ENCODE data around the gene MARVELD2.
"Not testable (repeated sequence)": the region's sequence is repeated elsewhere in the genome, so short reads cannot be mapped to it uniquely, and the experiment has no call there.

The MARVELD2 gene

GRCh38 chr5:69414885-69415583 lies at the start of gene MARVELD2:
Gene MARVELD2 (plus strand): TSS chr5:69415116. CDS start chr5:69419386, 4,270 bp downstream.
- peak; percentile 55 to 57 for DNase-seq

- no peak for DNase-seq
Measured at GRCh38 chr5:69367697-69368279, 47.1 kb upstream of the MARVELD2 start.

- peak; percentile 14 to 21 for DNase-seq
Measured at GRCh38 chr5:69368458-69369339, 46.2 kb upstream of the MARVELD2 start.

- peak; percentile 91 to 94 for DNase-seq
Measured at GRCh38 chr5:69369340-69370121, 45.4 kb upstream of the MARVELD2 start, which contains the start of the genes AK6, RAD17 and TAF9. Gene AK6 (minus strand): TSS chr5:69369520. CDS start chr5:69369490, 30 bp downstream. Gene RAD17 (plus strand): TSS chr5:69369818. CDS start chr5:69372209, 2,391 bp downstream. Gene TAF9 (minus strand): TSS chr5:69369520. CDS start chr5:69365737, 3,783 bp downstream.

GRCh38 chr5:69370335-69370734 lies 44.6 kb upstream of the MARVELD2 start:
- peak; percentile 17 to 29 for DNase-seq

GRCh38 chr5:69372394-69372793 lies 42.5 kb upstream of the MARVELD2 start:
- no peak for DNase-seq

GRCh38 chr5:69374911-69375446 lies 39.9 kb upstream of the MARVELD2 start:
- DNase-seq = no peak

GRCh38 chr5:69378376-69378775 lies 36.5 kb upstream of the MARVELD2 start:
- no peak for DNase-seq

- DNase-seq = no peak
Measured at GRCh38 chr5:69404659-69405330, 10.1 kb upstream of the MARVELD2 start.

GRCh38 chr5:69415584-69415958 lies 655 bp downstream of the MARVELD2 start:
- DNase-seq = no peak

GRCh38 chr5:69416180-69416579 lies 1.3 kb downstream of the MARVELD2 start:
- no peak for DNase-seq

GRCh38 chr5:69416699-69417098 lies 1.8 kb downstream of the MARVELD2 start:
- DNase-seq = no peak

- no peak for DNase-seq
Measured at GRCh38 chr5:69418554-69418953, 3.6 kb downstream of the MARVELD2 start.

- DNase-seq = no peak
Measured at GRCh38 chr5:69431424-69432303, 16.7 kb downstream of the MARVELD2 start.

GRCh38 chr5:69432412-69433206 lies 17.7 kb downstream of the MARVELD2 start:
- DNase-seq = no peak

GRCh38 chr5:69435276-69435884 lies 20.5 kb downstream of the MARVELD2 start:
- not testable (repeated sequence) for DNase-seq

- no peak for DNase-seq
Measured at GRCh38 chr5:69444127-69444754, 29.3 kb downstream of the MARVELD2 start.

GRCh38 chr5:69449511-69449910 lies 34.6 kb downstream of the MARVELD2 start:
- no peak for DNase-seq

GRCh38 chr5:69450116-69450515 lies 35.2 kb downstream of the MARVELD2 start:
- DNase-seq = no peak
